B cell (primary cell): Measurements from ENCODE around the gene CCL22. TPM values are rescaled to one million over a fixed set of nuclear protein-coding genes. Genes with fewer than 3 reads are reported as not detected.
"Not testable (repeated sequence)": the region's sequence is repeated elsewhere in the genome, so short reads cannot be mapped to it uniquely, and the experiment has no call there.

Experiments used
- ATAC-seq: fragments of 200-7000 bp; cut with Tn5 transposase; one replicate; pipeline ENCODE4 v1.10.0; 2021; ENCODE audit warnings: low read depth, mild to moderate bottlenecking, moderate number of reproducible peaks, moderate library complexity
- CTCF ChIA-PET: fragments of 350-600 bp; sonication (Branson Sonifier 250); formaldehyde crosslinking; loops from one replicate; lab custom pipeline; 2021; ENCODE audit warnings: antibody characterized with exemption, inconsistent platforms; lab: Charles Lee
- POLR2A ChIA-PET: fragments of 350-600 bp; sonication (Branson Sonifier 250); formaldehyde crosslinking; loops from one replicate; lab custom pipeline; 2021; ENCODE audit warnings: antibody characterized with exemption; lab: Charles Lee
- DNase-seq: peaks from one replicate; pipeline ENCODE4 v3.0.0; 2013
- H2AFZ ChIP-seq: 2 replicates; pipeline ENCODE4 v1.6.1; 2012; ENCODE audit warnings: mild to moderate bottlenecking, low read depth, low read length; ENCODE audit not compliant: insufficient read depth, poor library complexity, severe bottlenecking
- H3K27ac ChIP-seq, 2 donors: 1 replicate in 1 of 2; 2 replicates in 1 of 2; pipeline ENCODE4 v1.5.1; 2012 to 2013; ENCODE audit warnings: low read length in 2 of 2, mild to moderate bottlenecking in 2 of 2, moderate library complexity in 1 of 2
- H3K27me3 ChIP-seq, 4 experiments: fragments of 200-600 bp in 1 of 4; sonication (generic) in 1 of 4; replicated peaks in 1 of 4; 1 replicate in 2 of 4; 2 replicates in 2 of 4; pipeline versions ENCODE4 v1.6.1 to v1.7.0; 2013 to 2016; ENCODE audit warnings: low read length in 3 of 4, mild to moderate bottlenecking in 2 of 4, mixed read lengths in 1 of 4, moderate library complexity in 1 of 4; ENCODE audit not compliant: insufficient read depth in 4 of 4, control insufficient read depth in 3 of 4; ENCODE audit errors: control extremely low read depth in 1 of 4
- H3K36me3 ChIP-seq, 2 experiments: replicated peaks in 1 of 2; 1 replicate in 1 of 2; 2 replicates in 1 of 2; pipeline versions ENCODE4 v1.6.1 to v1.7.1; 2013; ENCODE audit warnings: low read length in 1 of 2; ENCODE audit not compliant: insufficient read depth in 2 of 2, control insufficient read depth in 1 of 2; ENCODE audit errors: control extremely low read depth in 1 of 2, extremely low read depth in 1 of 2
- H3K4me1 ChIP-seq, 2 donors: fragments of 200-600 bp in 1 of 2; sonication (generic) in 1 of 2; 1 replicate in 1 of 2; 2 replicates in 1 of 2; pipeline versions ENCODE4 v1.5.1 to v1.6.1; 2013 to 2017; ENCODE audit warnings: low read length in 2 of 2; ENCODE audit not compliant: control insufficient read depth in 2 of 2, insufficient read depth in 2 of 2
- H3K4me2 ChIP-seq: replicated peaks from 2 replicates; pipeline ENCODE3; 2012; ENCODE audit warnings: mild to moderate bottlenecking, low read depth, low read length; ENCODE audit not compliant: poor library complexity, severe bottlenecking
- H3K4me3 ChIP-seq, 5 experiments: fragments of 200-600 bp in 1 of 5; sonication (generic) in 1 of 5; 1 replicate in 3 of 5; 2 replicates in 2 of 5; pipeline versions ENCODE4 v1.5.1 to v1.7.0; 2011 to 2016; ENCODE audit warnings: low read length in 4 of 5, mild to moderate bottlenecking in 4 of 5, low read depth in 2 of 5, control low read depth in 1 of 5, moderate library complexity in 1 of 5; ENCODE audit not compliant: insufficient read depth in 1 of 5; ENCODE audit errors: control extremely low read depth in 1 of 5, extremely low read depth in 1 of 5
- H3K79me2 ChIP-seq: fragments of 200-600 bp; sonication (generic); one replicate; pipeline ENCODE4 v1.6.0; 2016; ENCODE audit warnings: low read length; ENCODE audit not compliant: control insufficient read depth, insufficient read depth
- H3K9ac ChIP-seq: fragments of 200-600 bp; sonication (generic); 2 replicates; pipeline ENCODE4 v1.6.1; 2017; ENCODE audit warnings: mild to moderate bottlenecking, low read length, moderate library complexity
- H3K9me3 ChIP-seq, 3 donors: one replicate each; pipeline versions ENCODE4 v1.6.1 to v1.7.1; 2013; ENCODE audit warnings: low read length in 2 of 3; ENCODE audit not compliant: control insufficient read depth in 2 of 3, insufficient read depth in 1 of 3; ENCODE audit errors: control extremely low read depth in 1 of 3
- H4K20me1 ChIP-seq: 2 replicates; pipeline ENCODE4 v1.6.0; 2012; ENCODE audit warnings: mild to moderate bottlenecking, low read length; ENCODE audit not compliant: insufficient read depth, control insufficient read depth, poor library complexity, severe bottlenecking
- H3K27ac Mint-ChIP-seq: one replicate; pipeline ENCODE4 v1.8.0; 2021; ENCODE audit warnings: mixed read lengths
- H3K27me3 Mint-ChIP-seq: one replicate; pipeline ENCODE4 v1.8.0; 2021; ENCODE audit warnings: mixed read lengths
- H3K4me1 Mint-ChIP-seq: one replicate; pipeline ENCODE4 v1.8.0; 2021; ENCODE audit warnings: mixed read lengths
- H3K4me3 Mint-ChIP-seq: one replicate; pipeline ENCODE4 v1.8.0; 2021; ENCODE audit warnings: mixed read lengths
- H3K9me3 Mint-ChIP-seq: one replicate; pipeline ENCODE4 v1.8.0; 2022; ENCODE audit warnings: mixed read lengths; ENCODE audit not compliant: insufficient read depth
- CTCF ChIP-seq: fragments of 200-600 bp; IDR thresholded peaks from one replicate; pipeline ENCODE4 v1.8.0; 2022; ENCODE audit warnings: antibody characterized with exemption, mild to moderate bottlenecking
- EZH2 ChIP-seq: IDR thresholded peaks from 2 replicates; pipeline ENCODE4 v1.6.1; 2012; ENCODE audit warnings: borderline replicate concordance, low read depth, mild to moderate bottlenecking, moderate library complexity, low read length; ENCODE audit not compliant: insufficient read depth, poor library complexity, severe bottlenecking
- WGBS: methylation state at CpG from one replicate; pipeline ENCODE4 v1.1.5; 2013; ENCODE audit warnings: missing lambda C conversion rate; ENCODE audit not compliant: insufficient coverage; 5-methylcytosine and 5-hydroxymethylcytosine counted together
- intact Hi-C: fragments of 100-400 bp; cut with micrococcal nuclease; formaldehyde crosslinking; loops from one replicate; pipeline ENCODE4 v1.10.0; 2022
- polyA plus RNA-seq: library from polyadenylated mRNA; depleted of rRNA; stranded (reverse); fragments of >200 nt; gene quantifications from 2 replicates; pipeline ENCODE4 v1.2.3, GENCODE V29; 2012
- total RNA-seq, 2 donors: library from RNA; stranded (reverse); fragments of 120-200 nt in 1 of 2; gene quantifications; 1 replicate in 1 of 2; 2 replicates in 1 of 2; pipeline versions ENCODE4 v1.2.3 to v1.2.4, GENCODE V29; 2013 to 2022

Gene CCL22
- total and polyA plus RNA-seq, 2 donors (not counting 1 experiment from before 2014, with no cell fraction given), result 0.04 to 91.5 TPM

GRCh38 chr16:57396786-57397185, 38.2 kb downstream of the CCL22 start:
- Histone ChIP-seq H3K27me3 (no peaks in the 10 kb centered on the region), H3K4me3 (no peak overlapping the region), H2AFZ (no peak overlapping the region), H3K9ac (no peak overlapping the region), H3K4me1 (peaks cover 12 to 14% of the 10 kb centered on the region in 2 donors), H3K36me3 (no peaks in the 10 kb centered on the region), H3K27ac (no peak overlapping the region), H3K79me2 (no peaks in the 10 kb centered on the region), H4K20me1 (no peaks in the 10 kb centered on the region), H3K4me2 (no peak overlapping the region), H3K9me3 (peaks cover 0 to 10% (median 0%) of the 10 kb centered on the region in 3 donors)
- ChIA-PET CTCF (interaction anchor here (6.9 kb wide), 1 partner anchor 22 kb away, joined by 31 read pairs; no protein-coding TSS in a partner anchor), POLR2A (no interaction called here)
- Mint-ChIP-seq H3K4me3 (no peak overlapping the region), H3K9me3 (no peaks in the 10 kb centered on the region), H3K27ac (no peak overlapping the region), H3K4me1 (peaks cover 21% of the 10 kb centered on the region), H3K27me3 (no peaks in the 10 kb centered on the region)
- intact Hi-C loops, result no loop called here
- ATAC-seq, result no peak
- TF ChIP-seq EZH2 (no peak), CTCF (no peak)
- WGBS, result 100% methylated on average over 3 of the region's 4 CpGs
- no peak for DNase-seq

- CTCF ChIA-PET, result interaction anchor here (6.9 kb wide), 1 partner anchor 21 kb away, joined by 31 read pairs; no protein-coding TSS in a partner anchor
- H4K20me1 ChIP-seq, H3K9ac ChIP-seq, H3K27me3 ChIP-seq, intact Hi-C loops, H3K79me2 ChIP-seq, H3K4me2 ChIP-seq, H3K27ac Mint-ChIP-seq, H3K4me3 Mint-ChIP-seq, H3K27ac ChIP-seq, H3K4me3 ChIP-seq, POLR2A ChIA-PET, DNase-seq, H3K27me3 Mint-ChIP-seq, H3K36me3 ChIP-seq, H3K9me3 Mint-ChIP-seq, H2AFZ ChIP-seq, ATAC-seq, H3K9me3 ChIP-seq: not testable (repeated sequence)
- no CpG with 5 or more reads among the region's 4 CpGs for WGBS
- peaks cover 12 to 14% of the 10 kb centered on the region in 2 donors for H3K4me1 ChIP-seq
- H3K4me1 Mint-ChIP-seq, result peaks cover 21% of the 10 kb centered on the region
Observed at GRCh38 chr16:57397493-57397892, 38.9 kb downstream of the CCL22 start.
